HG03575 (cell line): ENCODE results near the gene E2F6.
A peak's percentile ranks its signal among the peaks of the same experiment; 100 is the strongest.

Source experiments
- ATAC-seq: cut with Tn5 transposase; IDR thresholded peaks from one replicate; pipeline ENCODE4 v1.9.1; 2021; ENCODE audit not compliant: unreplicated experiment, insufficient number of reproducible peaks, low FRiP score; ENCODE audit errors: extremely low read depth

E2F6 gene

GRCh38 chr2:11465485-11466306, at the start of gene E2F6:
Gene E2F6 (minus strand): TSS chr2:11466161. CDS start chr2:11465879, 282 bp downstream.
- ATAC-seq = no peak

- no peak for ATAC-seq
Observed at GRCh38 chr2:11515490-11515981, 49.6 kb upstream of the E2F6 start.

- ATAC-seq = no peak
Observed at GRCh38 chr2:11514904-11515303, 48.9 kb upstream of the E2F6 start.

GRCh38 chr2:11514081-11514730, 48.2 kb upstream of the E2F6 start:
- no peak for ATAC-seq

GRCh38 chr2:11513319-11513718, 47.4 kb upstream of the E2F6 start:
- no peak for ATAC-seq

- ATAC-seq = no peak
Observed at GRCh38 chr2:11512431-11512830, 46.5 kb upstream of the E2F6 start.

GRCh38 chr2:11509657-11510360, 43.8 kb upstream of the E2F6 start:
- ATAC-seq = no peak

- no peak for ATAC-seq
Observed at GRCh38 chr2:11508279-11508678, 42.3 kb upstream of the E2F6 start.

GRCh38 chr2:11507517-11507916, 41.6 kb upstream of the E2F6 start:
- no peak for ATAC-seq

GRCh38 chr2:11506611-11506969, 40.6 kb upstream of the E2F6 start:
- no peak for ATAC-seq

- no peak for ATAC-seq
Observed at GRCh38 chr2:11505652-11506610, 40.0 kb upstream of the E2F6 start.

- no peak for ATAC-seq
Observed at GRCh38 chr2:11503354-11503927, 37.5 kb upstream of the E2F6 start.

GRCh38 chr2:11502740-11503292, 36.9 kb upstream of the E2F6 start:
- ATAC-seq = no peak

GRCh38 chr2:11500702-11501303, 34.8 kb upstream of the E2F6 start:
- no peak for ATAC-seq

GRCh38 chr2:11499081-11499743, 33.3 kb upstream of the E2F6 start:
- no peak for ATAC-seq

- ATAC-seq = peak; percentile 77
Observed at GRCh38 chr2:11498543-11499034, 32.6 kb upstream of the E2F6 start.
